Measurements from ENCODE around the gene OLFML2B.

The OLFML2B gene

DNA sequence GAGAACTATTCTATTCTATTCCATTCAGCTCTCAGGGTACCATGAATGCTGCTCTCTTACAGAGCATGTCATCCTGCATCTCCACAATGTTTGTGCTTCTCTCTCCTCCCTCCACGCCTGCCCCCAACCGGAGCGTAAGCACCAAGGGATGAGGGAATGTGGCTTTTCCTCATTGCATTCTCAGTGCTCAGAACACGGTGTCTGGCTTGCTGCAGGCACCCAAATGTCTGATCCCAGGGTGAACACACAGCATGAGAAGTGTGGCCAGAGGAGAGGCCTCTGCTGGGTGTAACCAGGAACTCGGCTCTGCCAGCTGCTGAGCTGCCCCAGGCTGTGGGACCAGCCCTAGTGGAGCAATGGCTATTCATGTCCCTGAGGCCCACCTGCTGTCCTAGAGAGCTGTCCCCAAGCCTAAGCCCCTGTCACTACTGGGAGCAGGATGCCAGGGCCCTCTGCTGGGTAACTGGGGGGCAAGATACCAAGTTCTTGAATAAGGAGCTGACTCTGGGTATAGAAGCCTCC is 38.3 kb downstream of the OLFML2B start:
- H3K4me3 ChIP-seq (ENCODE audit: low read length), result no peak overlapping the region
- TF ChIP-seq, protein P1, sequence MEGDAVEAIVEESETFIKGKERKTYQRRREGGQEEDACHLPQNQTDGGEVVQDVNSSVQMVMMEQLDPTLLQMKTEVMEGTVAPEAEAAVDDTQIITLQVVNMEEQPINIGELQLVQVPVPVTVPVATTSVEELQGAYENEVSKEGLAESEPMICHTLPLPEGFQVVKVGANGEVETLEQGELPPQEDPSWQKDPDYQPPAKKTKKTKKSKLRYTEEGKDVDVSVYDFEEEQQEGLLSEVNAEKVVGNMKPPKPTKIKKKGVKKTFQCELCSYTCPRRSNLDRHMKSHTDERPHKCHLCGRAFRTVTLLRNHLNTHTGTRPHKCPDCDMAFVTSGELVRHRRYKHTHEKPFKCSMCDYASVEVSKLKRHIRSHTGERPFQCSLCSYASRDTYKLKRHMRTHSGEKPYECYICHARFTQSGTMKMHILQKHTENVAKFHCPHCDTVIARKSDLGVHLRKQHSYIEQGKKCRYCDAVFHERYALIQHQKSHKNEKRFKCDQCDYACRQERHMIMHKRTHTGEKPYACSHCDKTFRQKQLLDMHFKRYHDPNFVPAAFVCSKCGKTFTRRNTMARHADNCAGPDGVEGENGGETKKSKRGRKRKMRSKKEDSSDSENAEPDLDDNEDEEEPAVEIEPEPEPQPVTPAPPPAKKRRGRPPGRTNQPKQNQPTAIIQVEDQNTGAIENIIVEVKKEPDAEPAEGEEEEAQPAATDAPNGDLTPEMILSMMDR (conservative IDR thresholded peaks at IDR 0.05; ENCODE audit: low read depth, low read length), result no peak
- no peak for DNase-seq (ENCODE audit: low read depth)

DNA sequence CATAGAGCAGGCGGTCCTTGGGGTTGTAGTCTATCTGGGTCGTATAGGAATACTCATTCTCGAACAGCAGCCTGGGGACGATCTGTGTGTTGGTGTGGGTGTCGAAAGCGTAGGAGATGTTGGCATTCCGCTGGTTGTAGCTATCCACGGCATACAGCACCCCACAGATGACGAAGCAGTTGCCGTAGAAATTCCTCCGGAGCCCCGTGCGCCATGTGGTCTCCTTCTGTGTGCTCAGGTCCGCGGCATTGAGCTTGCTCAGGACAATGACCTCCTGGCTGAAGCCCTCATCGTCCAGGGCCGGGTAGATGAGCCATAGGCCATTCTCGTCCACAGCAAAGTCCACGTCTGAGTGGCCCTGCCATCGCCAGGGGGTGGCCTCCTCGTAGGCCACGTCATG is 39.9 kb downstream of the OLFML2B start:
- H3K4me3 ChIP-seq (ENCODE audit: low read length), result no peak overlapping the region
- DNase-seq (ENCODE audit: low read depth), result no peak
- TF ChIP-seq, protein P1 (conservative IDR thresholded peaks at IDR 0.05; ENCODE audit: low read depth, low read length), result no peak

DNA sequence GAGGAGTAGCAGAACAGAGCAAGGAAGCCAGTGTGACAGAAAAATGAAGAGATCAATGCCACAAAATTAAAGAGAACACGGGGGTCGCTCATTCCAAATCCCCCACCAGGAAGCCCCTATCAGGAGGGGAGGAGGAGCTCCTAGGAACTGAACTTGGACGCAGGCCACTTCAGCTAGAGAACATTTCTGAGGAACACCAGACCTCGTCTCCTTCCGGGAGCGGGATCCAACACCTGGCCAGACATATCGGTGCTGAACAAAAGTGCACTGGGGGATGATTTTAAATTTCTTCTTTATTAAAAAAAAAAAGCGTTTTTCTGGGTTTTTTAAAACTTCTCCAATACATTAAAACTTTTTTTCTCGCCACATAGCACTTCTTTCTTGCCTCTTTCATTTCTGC is 40.8 kb downstream of the OLFML2B start:
- TF ChIP-seq, protein P1 (conservative IDR thresholded peaks at IDR 0.05; ENCODE audit: low read depth, low read length), result no peak
- no peak for DNase-seq (ENCODE audit: low read depth)
- H3K4me3 ChIP-seq (ENCODE audit: low read length), result no peak overlapping the region

DNA sequence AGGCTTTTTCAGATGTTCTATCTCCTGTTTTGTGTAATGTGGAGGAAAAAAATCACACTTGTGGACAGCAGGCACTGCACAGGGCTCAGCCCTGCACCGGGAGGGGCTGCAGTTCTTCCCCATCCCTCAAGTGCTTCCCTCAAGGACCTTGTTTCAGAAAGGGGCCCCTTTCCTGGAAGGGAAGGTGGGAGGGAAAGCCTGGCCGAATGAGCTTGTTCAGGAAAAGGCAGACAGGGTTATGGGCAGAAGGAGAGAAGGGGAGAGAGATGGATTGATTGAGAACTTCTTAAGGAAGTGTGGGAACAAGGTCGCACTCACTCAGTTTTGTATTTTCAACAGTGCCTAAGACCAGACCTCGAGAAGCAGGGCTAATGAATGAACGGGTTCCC is 41.2 kb downstream of the OLFML2B start:
- no peak for DNase-seq (ENCODE audit: low read depth)
- TF ChIP-seq, protein P1 (conservative IDR thresholded peaks at IDR 0.05; ENCODE audit: low read depth, low read length), result no peak
- H3K4me3 ChIP-seq (ENCODE audit: low read length), result no peak overlapping the region

DNA sequence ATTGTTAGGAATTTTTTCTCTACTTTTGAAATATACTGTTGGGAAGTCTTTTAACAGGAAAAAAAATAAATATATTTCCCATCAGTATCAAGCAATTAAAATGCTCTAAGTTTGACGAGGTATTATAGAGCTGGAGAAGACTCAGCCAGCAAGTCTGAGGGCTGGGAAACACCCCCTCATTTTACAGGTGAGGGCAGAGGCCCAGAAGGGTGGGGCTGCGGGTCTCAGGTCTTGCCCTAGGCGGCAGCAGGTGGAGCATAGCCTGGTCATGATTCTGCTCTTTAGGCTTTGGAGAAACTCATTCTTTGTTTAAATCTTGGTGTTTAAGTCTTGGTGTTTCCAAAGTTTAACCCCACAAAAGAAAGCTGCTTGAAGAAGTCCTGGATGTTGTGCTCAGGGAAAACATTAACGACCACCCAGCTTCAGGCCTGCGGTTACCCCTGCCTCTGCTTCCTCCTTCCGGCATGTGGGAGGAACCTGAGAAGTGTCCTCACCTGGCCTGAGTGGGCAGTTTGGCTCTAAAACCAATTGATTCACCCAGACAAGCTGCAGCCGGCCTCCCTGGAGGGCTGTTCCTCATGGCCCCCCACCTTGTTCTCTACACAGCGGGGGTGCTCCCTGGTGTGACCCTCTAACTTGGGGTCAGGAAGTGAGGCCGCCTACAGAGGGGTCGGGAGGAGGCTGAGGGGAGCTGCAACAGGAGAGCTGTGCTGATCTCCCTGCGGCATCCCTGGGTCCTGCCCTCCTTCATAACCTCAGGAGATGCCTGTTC is 41.7 kb downstream of the OLFML2B start:
- no peak overlapping the region for H3K4me3 ChIP-seq (ENCODE audit: low read length)
- TF ChIP-seq, protein P1 (conservative IDR thresholded peaks at IDR 0.05; ENCODE audit: low read depth, low read length), result no peak
- DNase-seq (ENCODE audit: low read depth), result no peak

DNA sequence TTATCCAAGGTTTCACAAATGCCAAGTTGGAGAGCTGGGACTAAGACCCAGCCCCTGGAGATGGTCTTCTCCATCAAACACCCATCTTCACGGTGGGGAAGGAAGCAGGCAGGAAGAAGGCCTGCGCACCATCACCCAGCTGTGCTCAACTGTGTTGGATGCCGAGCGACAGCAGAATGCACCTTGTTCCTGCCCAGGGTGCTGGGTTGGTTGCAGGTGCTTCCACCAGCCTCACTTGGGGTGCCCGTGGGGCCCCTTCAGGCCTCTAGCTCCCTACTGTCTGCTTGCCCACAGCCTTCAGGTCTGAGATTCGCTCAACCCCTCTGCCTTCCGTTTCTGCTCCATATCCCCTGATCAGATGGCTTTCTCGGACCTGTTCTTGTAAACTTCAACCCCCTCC is 42.5 kb downstream of the OLFML2B start:
- TF ChIP-seq, protein P1 (conservative IDR thresholded peaks at IDR 0.05; ENCODE audit: low read depth, low read length), result no peak

More for the DNA sequence above, 42.5 kb downstream of the OLFML2B start:
- H3K4me3 ChIP-seq (ENCODE audit: low read length), result no peak overlapping the region
- DNase-seq (ENCODE audit: low read depth), result no peak
